Right atrium auricular region (tissue), 2 donors: ENCODE measurements around the gene FCHSD2. TPM values are rescaled to one million over a fixed set of nuclear protein-coding genes. Genes with fewer than 3 reads are reported as not detected.

Experiments
- DNase-seq: peaks from one replicate; pipeline ENCODE4 v3.0.0-alpha.2; 2019; ENCODE audit warnings: low spot score
- H3K27ac ChIP-seq, 2 donors: fragments of 200-600 bp; sonication (generic); 1 replicate in 1 of 2; 2 replicates in 1 of 2; pipeline ENCODE4 v1.5.1; 2016 to 2019
- H3K27me3 ChIP-seq, 2 donors: fragments of 200-600 bp; sonication (generic); one replicate each; pipeline versions ENCODE4 v1.5.1 to v1.6.0; 2017 to 2019
- H3K36me3 ChIP-seq: fragments of 200-600 bp; sonication (generic); one replicate; pipeline ENCODE4 v1.5.1; 2016
- H3K4me1 ChIP-seq, 2 donors: fragments of 200-600 bp; sonication (generic); one replicate each; pipeline versions ENCODE4 v1.5.1 to v1.6.0; 2017 to 2019
- H3K4me3 ChIP-seq, 2 donors: fragments of 200-600 bp; sonication (generic); 1 replicate in 1 of 2; 2 replicates in 1 of 2; pipeline ENCODE4 v1.5.1; 2017 to 2019; ENCODE audit warnings: mild to moderate bottlenecking in 1 of 2, moderate library complexity in 1 of 2
- H3K9me3 ChIP-seq, 2 donors: fragments of 200-600 bp; sonication (generic); one replicate each; pipeline ENCODE4 v1.5.1; 2019
- CTCF ChIP-seq, 2 donors: fragments of 200-600 bp; sonication (generic); IDR thresholded peaks; one replicate each; pipeline ENCODE4 v1.5.1; 2019; ENCODE audit warnings: antibody characterized with exemption in 2 of 2
- total RNA-seq, 2 donors: library from RNA; depleted of rRNA; stranded (reverse); fragments of >200 nt; gene quantifications; one replicate each; pipeline ENCODE4 v1.1.0, GENCODE V29; 2016

Gene FCHSD2
- total RNA-seq, 2 donors from 2014 or later, result 23.9 to 24.0 TPM

DNA sequence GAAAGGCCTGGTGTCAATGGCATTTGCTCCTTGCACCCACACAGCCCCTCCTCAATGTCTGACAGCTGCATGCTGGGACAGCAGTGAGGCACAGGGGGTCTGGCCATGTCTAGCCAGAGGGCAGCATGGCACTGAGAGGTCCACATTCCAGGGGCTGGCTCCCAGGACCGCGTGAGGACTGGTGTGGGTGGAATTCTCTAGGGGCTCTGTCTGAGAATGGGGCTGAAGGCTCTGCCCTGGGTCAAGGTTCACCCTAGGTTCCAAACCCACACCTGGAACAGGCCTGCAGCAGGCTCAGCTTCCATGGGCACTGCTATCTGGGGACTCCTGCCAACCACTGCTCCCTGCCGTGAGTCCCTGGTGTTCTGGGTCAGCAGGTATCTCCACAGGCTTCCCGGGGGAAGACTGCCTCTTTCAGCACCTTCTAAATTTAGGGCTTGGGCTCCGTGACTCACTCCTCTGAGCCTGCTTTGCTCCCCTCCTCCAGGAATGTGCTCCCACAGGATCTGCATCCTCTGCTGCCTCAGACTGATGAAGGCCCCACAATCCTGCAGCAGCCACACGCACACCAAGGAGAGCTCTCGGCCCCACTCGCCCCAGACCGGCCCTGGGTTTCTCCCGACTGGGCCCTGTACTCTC is 352.5 kb downstream of the FCHSD2 start:
- no peak for DNase-seq
- no peaks in the 10 kb centered on the region for H3K9me3 ChIP-seq
- H3K27ac ChIP-seq, result peak overlapping the region; percentile 76 to 78
- no peaks in the 10 kb centered on the region for H3K36me3 ChIP-seq
- H3K4me1 ChIP-seq, result peaks cover 0 to 34% of the 10 kb centered on the region in 2 donors
- no peak overlapping the region for H3K4me3 ChIP-seq
- no peak for TF ChIP-seq CTCF (IDR thresholded peaks at IDR 0.05)
- no peaks in the 10 kb centered on the region for H3K27me3 ChIP-seq

DNA sequence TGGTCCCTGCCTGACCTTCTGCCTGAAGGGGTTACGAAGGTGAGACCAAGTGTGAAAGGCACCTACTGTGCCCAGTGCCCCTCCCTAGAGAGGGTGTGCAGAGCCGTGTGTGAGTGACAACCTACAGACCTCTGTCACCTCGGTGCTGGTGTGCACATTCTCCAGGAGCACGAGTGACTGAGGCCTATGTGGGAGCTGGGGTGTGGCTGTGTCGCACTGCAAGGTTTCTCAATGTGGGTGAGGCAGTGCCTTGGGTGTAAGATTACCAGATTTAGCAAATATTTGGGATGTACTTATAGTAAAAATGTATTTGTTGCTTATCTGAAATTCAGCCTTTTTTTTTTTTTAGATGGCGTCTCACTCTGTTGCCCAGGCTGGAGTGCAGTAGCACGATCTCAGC is 353.9 kb downstream of the FCHSD2 start:
- no peaks in the 10 kb centered on the region for H3K27me3 ChIP-seq
- no peak for DNase-seq
- H3K36me3 ChIP-seq, result no peaks in the 10 kb centered on the region
- no peak for TF ChIP-seq CTCF (IDR thresholded peaks at IDR 0.05)
- H3K9me3 ChIP-seq, result no peaks in the 10 kb centered on the region
- H3K4me3 ChIP-seq, result no peak overlapping the region
- peak overlapping the region in 1 of 2 donors; percentile 21 for H3K27ac ChIP-seq
- H3K4me1 ChIP-seq, result peaks cover 0 to 26% of the 10 kb centered on the region in 2 donors

DNA sequence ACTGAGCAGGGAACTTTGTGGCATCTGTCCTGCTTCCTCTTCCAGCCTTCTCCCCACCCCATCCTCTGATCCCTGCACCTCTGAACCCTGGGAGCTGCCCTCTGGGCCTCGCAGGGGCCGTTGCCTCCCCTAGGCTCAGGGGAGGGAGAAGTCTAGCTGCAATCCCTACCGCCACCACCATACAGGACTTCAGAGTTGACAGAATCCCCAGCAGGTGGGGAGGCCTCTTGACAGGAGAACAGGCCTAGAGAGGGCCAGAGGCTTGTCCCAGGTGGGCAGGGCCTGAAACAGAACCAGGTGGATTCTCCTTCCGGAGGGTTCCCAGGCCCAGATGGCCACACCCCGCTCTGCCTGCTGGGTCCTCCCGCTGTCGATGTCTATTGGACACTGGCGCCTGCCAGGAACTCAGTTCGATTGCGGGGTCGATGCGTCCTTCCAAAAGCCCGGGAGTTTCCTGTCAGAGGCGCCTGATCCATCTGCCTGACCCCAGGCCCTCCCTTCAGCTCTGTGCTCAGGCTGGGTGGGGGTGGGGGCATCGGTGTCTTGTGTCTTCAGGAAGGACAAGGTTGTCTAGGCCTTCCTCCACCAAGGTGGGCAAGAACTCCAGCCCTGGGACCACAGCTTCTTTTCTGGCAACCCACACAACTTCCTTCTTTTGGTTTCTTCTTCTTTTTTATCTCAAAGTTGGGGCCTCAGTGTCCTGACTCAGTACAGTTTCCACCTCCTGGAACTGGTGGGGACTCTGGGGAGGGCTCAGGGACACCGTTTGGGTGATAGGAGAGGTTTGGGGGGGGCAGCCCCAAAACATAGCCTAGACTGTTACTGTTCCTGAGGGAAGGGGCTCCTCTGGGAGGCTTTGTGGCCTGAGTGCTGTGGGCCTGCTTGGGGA is 354.7 kb downstream of the FCHSD2 start:
- DNase-seq, result no peak
- TF ChIP-seq CTCF (IDR thresholded peaks at IDR 0.05), result no peak
- Histone ChIP-seq H3K4me1 (peaks cover 0 to 23% of the 10 kb centered on the region in 2 donors), H3K9me3 (no peaks in the 10 kb centered on the region), H3K4me3 (no peak overlapping the region), H3K27ac (peak overlapping the region in 1 of 2 donors; percentile 21), H3K27me3 (no peaks in the 10 kb centered on the region), H3K36me3 (no peaks in the 10 kb centered on the region)

Other genes with a start within 250 kb of the FCHSD2 start
- 10 to 100 TPM in 1 of 2 donors, 1 to 10 TPM in 1; 9.5 to 14.7 TPM for gene P2RY2, start 76.0 kb upstream of the FCHSD2 start, total RNA-seq
- 1 to 10 TPM in 1 of 2 donors, under 1 TPM in 1; 0.19 to 1.9 TPM for gene P2RY6, start 130.0 kb upstream of the FCHSD2 start, total RNA-seq
- gene ARHGEF17, start 166.0 kb upstream of the FCHSD2 start, total RNA-seq, result 10 to 100 TPM; 41.6 to 59.9 TPM
- gene RELT, start 234.1 kb upstream of the FCHSD2 start, total RNA-seq, result 1 to 10 TPM; 2.0 to 7.0 TPM